Hepatic stellate cell (primary cell): ENCODE results near the gene FOXP4.

Experiments used
- DNase-seq: peaks from one replicate; pipeline ENCODE4 v3.0.0; 2011; ENCODE audit warnings: low spot score

FOXP4 gene, protein sequence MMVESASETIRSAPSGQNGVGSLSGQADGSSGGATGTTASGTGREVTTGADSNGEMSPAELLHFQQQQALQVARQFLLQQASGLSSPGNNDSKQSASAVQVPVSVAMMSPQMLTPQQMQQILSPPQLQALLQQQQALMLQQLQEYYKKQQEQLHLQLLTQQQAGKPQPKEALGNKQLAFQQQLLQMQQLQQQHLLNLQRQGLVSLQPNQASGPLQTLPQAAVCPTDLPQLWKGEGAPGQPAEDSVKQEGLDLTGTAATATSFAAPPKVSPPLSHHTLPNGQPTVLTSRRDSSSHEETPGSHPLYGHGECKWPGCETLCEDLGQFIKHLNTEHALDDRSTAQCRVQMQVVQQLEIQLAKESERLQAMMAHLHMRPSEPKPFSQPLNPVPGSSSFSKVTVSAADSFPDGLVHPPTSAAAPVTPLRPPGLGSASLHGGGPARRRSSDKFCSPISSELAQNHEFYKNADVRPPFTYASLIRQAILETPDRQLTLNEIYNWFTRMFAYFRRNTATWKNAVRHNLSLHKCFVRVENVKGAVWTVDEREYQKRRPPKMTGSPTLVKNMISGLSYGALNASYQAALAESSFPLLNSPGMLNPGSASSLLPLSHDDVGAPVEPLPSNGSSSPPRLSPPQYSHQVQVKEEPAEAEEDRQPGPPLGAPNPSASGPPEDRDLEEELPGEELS

DNA sequence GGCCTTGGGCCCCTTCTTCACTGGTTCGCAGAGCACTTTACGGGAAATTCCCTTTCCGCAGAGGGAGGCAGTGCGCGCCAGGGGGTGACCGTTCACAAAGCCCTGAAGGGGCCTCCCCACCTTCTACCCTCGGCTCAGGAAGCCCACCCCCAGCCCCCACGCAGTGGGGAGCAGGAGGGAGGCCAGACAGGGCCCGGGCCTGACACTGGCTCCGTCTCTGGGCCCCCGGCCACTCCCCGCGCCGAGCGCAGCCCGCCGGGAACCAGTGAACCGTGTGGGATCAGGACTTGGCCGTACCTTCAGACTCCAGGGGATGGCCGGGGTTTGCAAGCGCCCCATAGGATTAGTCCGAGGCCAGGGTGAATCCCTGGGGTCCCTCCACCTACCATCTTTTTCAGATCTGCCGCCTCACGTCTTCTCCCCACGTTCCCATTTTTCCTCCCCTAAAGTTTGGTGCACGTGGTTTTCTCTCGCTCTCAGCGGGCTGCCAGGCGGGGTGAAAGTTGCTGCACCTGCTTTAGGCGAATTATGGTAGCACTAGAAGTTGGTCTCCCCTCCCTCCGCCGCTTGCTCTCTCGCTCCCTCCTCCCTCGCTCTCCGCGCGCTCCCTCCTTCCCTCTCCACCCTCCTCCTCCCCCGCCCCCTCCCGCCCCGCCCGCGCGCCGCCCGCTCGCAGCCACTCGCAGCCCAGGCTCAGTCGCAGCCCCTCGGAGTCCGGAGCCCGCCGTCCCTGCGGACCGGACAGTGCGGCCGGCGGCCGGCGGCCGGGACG is at the start of gene FOXP4:
Gene FOXP4 (plus strand): TSS at position 679 of the 772 bp plus-strand sequence. CDS start 19,380 bp downstream, outside the sequence.
- DNase-seq: peak; percentile 92

DNA sequence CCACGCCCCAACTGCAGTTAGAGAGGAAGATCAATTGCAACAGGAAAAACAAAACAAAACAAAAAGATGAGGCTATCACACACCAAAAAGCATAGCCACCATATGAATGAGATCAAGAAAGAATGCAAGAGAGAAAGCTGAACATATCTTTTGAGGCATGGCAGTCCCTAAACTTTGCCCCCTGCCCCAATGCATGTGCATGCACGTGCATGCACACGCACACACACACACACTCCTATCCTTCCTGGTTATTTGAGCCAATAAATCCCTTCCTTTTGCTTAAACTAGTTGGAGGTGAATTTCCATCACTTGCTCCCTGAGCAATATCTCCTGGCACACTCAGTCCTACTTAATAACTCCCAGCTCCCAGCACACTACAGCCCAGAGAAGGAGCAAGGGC is 48.6 kb upstream of the FOXP4 start:
- DNase-seq: no peak

DNA sequence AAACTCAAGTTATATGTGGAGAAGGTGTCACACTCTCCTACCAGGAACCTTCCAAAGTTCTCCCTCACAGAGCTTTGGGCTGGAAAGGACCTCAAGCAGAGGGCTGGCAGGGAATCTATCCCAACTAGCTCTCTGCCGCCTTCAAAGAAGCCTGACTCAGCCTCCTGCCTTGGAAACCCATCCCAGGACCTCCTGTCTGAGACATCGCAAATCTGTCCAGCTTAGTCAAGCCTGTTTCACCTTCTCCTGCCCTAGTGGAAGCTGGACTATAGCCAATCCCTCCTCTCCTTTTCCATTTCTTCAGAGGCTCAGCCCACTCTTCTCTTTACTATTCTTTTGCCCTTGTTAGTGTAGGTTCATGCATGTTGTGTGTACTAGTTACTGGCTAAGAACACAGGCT is 48.2 kb upstream of the FOXP4 start:
- no peak for DNase-seq

DNA sequence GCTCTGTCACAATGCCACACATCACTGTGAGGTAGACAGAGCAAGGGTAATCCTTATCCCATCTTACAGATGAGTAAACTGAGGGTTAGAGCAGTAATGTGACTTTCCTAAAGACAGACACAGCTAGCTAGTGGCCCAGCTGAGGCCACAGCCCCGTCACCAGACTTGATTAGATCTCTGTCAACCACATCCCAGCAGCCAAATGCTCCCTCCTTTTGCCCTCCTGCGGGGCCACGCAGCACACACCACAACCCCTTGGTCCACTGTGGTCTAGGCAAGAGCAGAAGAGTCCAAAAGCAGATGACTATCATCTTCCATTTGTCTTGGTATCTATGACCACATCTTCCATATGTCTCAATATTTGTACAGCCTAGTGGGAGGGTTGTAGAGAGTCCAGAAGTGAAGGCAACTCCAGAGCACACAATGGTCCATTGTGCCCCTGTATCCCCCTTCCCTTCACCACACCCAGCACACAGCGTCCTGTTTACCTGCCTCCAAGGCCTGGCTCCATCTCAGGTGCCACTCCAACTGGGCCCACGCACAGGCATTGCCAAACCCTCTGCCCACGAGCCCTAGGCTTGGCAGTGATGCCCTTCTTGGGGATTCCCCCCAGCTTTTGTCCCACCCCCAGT is 47.1 kb upstream of the FOXP4 start:
- no peak for DNase-seq

DNA sequence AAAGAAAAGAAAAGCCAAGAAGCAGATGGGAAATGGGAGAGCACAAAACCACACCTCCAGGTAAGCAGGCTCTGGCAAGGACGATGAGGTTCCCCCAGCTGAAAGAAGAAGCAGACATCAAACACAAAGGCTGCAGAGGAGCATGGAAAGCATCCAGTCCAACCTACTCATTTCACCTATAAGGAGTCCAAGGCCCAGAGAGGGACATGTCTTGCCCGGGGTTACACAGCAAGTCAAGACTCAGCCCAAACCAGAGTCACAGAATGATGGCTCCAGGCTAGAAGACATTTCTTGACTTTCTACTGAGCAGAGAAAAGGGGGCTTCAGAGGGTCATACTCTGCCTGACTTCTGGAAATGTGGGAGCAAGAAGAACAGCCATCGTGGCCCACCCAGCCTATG is 45.6 kb upstream of the FOXP4 start:
- no peak for DNase-seq

DNA sequence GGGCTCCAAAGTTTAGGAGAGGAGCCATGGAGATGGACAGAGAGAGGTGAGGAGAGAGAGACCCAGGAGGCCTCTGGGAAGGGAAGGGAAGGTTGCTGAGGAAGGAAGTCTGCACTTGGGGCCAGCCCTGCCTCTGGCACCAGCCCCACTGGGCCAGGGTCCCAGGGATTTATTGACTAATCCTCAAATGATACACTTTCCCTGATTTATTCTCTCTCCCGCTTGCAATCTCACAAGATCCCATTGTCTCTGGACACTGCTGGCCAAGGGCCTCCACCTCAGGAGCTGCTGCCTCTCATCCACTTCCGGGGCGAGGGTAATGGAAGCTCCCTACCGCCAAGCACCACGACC is 43.6 kb upstream of the FOXP4 start:
- DNase-seq: no peak

DNA sequence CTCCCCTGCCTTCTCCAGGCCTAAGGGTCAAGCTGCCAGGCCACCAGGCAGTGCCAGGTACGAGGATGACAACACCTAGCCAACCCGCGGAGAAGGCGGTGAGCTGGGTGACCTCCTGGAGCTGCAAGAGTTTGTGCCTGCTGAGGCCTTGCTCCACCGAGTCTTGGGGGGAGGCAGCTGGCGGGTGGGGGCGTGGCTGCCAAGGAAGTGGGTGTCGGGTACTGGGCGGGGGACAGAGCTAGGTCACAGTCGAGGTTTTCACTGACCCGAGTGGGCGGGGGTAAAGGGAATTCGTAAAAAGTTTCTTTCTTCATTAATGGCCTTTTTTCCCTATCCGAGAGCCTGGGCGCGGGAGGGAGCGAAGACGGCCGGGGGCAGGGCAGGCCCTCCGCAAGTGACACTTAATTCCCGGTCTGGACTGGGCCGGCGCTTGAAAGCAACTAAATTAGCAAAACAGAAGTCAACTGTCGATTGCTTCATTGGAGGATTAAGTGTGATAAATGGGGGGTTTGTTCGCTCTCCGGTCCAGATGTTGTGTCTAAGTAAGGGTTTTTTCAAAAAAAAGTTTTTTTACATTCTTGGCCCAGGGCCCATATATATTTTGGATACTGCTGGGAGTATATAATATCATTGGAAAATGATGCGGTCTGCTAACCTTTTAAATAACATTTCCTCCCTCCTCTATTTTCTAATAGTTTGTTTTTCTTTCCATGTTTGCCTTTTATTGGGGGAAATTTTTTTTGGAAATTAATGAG is 43.1 kb upstream of the FOXP4 start:
- no peak for DNase-seq

DNA sequence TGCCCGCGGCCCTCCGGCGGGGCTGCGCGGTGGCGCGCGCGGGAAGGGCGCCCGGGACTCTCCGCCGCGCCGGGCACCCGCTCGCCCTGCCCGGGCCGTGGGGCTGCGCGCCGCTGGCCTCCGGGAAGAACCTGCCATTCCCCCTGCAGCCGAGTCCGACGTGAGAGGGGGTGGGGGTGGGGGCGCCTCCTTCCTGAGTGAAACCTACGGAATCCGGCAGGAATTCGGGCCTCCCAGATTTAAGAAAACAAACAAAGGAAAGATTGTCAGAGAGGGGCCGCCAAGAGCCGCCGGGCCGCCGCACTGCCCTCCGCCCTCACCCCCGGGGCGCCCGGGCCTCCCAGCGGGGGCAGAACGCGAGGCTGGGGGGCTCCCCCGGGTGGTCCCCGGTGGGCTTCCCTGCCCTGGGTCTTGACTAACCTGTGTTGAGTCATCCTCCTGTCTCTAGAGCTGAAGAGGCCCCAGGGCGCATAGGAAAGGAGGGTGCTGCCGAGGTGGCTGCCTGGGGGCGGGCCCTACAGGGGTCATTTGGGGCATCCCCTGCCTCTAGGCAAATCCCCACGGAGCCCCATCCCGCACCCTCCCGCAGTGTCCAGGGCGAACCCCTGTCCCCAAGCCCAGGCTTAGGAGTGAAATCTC is 42.2 kb upstream of the FOXP4 start:
- DNase-seq: peak; percentile 71

DNA sequence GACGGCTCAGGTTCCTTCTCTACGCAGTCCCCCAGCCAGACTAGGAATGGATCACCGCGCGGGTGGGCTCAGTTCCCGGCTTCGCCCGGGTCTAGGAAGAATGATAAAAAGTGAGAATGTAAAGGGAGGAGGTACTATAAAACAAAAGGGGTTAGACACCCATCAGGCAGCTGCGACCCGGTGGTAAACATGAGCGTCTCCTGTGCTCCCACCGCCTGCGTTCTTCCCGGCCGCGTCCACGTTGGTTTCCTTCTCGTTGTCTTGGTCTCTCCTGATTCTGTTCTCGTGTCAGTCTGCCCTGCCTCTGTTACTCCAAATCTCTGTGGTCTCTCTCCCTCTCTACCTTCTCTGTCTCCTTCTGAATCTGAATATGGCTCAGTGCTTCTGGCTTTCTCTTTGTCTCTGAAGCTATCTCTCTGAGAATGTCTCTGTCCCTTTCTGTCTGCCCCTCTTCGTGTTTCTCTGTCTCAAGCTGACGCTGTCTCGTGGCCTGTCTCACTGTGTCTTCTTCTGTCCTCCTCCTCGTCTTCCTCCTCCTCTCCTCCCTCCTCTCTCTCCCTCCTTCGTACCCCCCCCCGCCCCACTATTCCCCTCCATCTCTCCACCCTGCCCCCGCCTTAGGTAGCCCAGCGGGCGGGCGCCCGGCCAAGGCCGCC is 41.6 kb upstream of the FOXP4 start:
- peak; percentile 34 for DNase-seq

DNA sequence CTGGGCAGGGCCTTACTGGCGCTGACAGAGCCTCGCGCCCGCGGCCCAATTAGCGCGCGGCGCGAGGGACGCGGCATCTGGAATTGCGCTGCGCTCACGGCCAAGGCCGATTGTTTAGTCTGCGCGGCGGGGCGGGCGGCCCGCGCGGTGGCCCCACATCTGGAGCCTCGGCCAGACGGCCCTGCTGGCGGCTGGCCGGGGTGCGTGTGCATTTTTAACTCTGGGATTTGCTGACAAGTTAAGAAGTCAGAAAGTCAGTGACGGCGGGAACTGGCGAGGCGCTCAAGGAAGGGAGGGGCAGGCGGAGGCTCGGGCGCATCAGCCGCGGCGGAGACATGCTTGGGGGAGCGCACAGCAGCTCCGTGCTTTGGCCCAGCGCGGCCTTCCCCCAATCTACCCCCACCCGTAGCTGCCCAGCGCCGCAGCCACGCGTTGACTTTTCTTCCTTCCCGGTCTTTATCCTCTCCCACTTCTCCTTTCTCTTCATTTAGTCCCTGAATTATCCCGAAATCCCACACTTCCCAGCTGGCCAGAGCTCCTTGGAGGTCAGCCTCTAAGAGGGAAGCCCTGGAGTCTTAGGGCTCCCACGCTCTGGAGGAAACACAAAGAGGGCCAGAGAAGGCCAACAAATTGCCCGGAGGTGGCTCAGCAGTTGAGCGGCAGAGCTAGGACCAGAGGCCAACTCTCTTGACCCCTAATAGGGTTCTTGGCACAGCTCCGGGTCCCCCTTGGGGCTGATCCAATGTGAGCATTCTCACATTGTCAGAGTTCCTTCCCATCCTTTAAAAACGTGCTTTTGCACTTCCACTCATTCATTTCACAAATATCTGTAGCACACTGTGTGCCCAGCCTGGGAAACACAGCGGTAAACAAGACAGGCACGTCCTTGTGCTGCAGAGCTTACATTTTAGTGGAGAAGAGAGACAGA is 40.8 kb upstream of the FOXP4 start:
- peak; percentile 66 for DNase-seq

DNA sequence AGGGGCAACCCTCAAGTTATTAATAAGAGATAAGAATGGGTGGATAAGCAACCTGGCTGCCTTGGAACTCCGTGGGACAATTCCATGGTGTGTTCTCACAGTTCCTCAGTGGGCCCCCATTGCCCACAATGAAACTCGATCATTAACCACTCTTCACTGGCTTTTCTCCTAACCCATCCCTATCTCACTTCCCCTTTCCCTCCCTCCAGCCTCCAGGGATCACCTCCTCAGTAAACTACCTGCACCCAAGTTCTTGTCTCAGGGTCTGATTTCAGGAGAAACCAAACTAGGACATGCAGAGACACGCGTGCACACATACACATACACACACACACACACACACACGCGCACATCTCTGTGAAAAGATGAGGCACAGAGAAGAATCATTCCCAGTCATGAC is 37.7 kb upstream of the FOXP4 start:
- DNase-seq: no peak

DNA sequence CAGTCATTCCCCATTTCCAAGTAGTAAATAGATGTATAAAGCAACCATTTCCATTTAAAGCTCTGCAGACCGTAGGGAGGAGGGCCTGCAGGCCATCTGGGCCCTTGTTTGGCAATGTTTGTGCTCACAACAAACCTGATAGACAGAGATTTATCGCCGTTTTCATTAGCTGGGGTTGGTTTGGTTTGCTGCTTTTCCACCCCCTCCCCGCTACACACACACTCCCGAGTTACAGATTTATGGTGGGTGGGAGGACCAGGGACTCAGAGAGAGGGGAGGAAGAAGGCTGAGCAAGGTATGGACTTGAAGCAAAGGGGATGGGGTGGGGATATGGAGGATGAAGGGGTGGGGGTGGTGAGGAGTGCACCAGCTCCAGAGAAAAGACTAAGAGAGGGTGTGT is 36.6 kb upstream of the FOXP4 start:
- DNase-seq: no peak

DNA sequence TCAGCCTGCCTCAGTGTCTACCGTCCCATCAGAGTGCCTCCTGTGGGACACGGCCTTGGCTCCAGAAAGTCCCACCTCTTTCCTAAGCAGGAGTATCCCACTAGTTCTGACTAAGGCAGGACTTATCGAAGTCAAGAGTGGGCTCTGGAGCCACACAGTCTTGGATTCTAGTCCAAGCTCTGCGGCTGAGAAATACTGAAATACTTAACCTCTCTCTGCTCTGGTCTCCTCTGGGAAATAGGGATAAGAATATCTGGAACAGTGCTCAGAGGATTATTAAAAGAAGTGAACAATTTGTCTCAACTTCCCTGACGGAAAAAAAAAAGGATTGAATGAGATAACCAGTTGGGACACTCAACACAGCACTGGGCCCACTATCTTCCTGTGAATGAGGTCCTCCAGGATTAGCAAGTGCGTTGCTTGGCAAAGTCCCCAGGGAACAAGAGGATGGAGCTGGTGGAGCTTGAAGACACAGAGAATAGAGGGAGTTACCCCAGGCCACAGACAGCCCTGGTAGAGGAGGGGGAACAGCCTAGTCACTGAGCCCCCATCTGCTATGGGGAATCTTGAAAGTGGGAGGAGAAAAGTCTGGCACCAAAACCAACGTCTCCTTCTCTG is 34.6 kb upstream of the FOXP4 start:
- DNase-seq: no peak

DNA sequence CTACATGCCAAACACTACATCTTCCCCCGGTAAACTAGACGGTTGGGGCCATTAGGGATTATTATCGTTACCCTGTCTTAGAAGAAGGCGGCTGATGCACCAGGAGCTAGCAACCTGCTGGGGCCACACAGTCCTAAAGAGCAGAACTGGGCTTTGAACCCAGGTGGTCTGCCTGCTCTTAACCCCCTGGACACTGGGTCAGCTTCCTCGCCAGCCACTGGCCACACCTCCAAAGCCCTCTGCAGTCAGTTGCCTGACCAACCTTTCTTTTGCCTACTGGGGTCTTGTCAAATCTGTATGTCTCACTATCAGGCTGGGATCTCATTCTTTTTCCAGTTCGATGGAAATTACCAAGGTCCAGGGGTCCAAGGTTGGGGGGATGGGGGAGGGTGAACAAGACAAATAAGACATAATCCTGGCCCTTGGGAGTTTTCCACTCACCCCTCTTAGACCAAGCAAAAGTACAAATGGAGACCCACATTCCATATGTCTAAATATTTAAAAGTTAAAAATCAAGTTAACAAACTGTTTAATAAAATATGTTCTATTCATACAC is 34.0 kb upstream of the FOXP4 start:
- DNase-seq: no peak

DNA sequence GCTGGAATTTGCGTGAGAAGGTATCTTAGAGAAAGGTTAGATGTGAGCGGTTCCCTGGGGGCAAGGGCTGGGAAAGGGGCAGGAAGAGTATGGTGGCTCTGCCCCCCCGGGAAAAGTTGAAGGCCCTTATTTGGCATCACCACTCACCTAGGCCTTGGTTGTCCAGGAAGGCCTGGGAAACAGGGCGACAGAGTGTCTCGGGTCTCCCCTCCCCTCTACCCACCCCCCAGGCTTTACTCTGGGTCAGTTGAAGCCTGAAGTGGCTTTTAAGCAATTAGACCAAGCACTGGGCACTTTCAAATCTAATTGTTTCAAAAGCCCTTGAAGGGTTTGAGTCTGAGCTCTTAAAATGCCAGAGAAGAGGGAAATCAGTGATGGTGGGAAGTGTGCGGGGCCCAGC is 30.2 kb upstream of the FOXP4 start:
- no peak for DNase-seq

DNA sequence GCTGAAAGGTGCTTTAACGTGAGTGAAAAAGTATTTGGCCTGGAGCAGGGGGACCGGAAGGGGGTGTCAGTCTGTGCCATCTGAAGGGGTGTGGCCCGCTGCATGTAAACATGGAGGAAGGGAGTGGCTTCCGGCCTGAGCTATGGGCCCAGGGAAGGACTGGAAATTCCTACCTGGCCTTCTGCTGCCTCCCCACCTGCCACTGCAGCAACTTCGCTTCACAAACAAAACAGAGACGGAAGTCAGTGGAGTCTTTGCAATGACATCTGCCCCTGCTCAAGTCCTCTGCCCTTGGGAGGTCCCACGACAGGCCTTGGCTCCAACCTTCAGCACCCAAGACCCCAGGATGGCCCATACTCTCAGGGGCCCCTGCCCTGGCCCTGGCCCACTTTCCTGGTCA is 28.1 kb upstream of the FOXP4 start:
- no peak for DNase-seq

DNA sequence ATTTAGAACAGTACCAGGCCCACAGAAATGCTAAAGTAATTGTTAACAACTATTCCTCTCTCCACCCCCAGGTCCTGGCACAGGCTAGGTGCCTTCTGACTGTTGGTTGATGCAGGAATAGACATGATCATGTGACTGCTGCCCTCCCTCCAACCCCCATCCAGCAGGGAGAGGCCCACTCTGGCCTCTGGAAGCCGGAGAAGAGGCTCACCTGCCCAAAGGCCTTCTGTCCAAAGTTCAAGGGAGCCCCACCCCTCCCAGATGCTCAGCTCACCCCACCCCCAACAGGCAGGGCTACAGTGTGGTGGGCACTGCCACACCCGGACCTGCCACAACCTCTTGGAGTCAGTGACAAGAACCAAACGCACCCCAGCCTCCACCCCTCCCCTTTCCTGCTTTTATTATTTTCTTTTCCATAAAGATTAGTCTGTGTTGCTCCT is 26.9 kb upstream of the FOXP4 start:
- DNase-seq: no peak

DNA sequence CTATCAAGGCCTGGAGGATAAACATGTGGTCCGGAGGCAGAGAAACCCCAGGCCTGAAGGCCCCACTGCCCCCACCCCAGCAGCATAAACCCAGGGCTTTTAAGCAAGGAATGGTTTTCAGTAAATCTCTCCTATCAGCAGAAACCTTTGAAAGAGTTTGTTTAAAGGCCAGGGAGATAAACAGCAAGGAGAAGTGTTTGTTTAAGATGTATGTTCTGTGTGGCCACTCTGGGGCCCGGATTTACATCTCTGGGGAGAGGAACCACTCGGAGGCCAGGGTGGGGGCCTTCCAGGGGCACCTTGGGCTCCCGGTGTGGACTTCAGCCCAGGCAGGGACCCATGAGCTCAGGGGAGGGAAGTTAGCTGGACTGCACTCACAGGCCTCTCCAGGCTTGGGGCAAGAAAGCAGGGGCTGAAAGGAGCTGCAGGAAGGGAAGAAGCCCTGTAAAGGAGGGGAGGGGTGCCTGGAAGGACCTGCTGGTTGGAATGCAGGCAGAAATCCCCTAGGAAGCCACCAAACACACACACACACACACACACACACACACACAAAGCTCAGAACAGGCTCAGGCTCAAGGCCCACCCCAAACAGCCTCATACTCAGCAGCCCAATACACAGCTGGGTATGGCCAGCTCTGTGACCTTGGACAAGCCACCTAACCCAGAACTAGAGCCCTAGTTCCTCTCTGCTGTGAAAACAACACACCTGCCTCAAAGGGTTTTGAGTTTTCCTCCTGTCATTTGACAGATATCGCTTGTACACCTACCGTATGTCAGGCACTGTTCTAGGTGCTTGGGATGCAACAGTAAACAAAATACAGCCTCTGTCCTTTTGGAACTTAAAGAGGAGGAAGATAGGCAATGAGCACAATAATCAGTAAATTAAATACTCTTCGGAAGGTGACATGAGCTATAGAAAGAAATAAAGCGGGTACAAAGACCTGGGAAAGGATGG is 26.2 kb upstream of the FOXP4 start:
- no peak for DNase-seq
